ENCODE data around the gene CTSF. TPM values are rescaled to one million over a fixed set of nuclear protein-coding genes. Genes with fewer than 3 reads are reported as not detected.
"Not testable (repeated sequence)": the region's sequence is repeated elsewhere in the genome, so short reads cannot be mapped to it uniquely, and the experiment has no call there.

The CTSF gene
- total RNA-seq, 1 experiment from 2014 or later, result 28.7 TPM

- in situ Hi-C loops (cut with HindIII; ENCODE audit: low pct_unique_long_range_greater_than_20kb, low sequenced_read_pairs) (no loop called here), intact Hi-C loops (cut with micrococcal nuclease; ENCODE audit: unreplicated experiment) (no loop called here)
- ChIA-PET POLR2A (interaction anchor here (0.6 kb wide), 1 partner anchor 51 kb away, joined by 4 read pairs; the partner anchor contains the start of genes CCDC87 and CCS), CTCF (no interaction called here)
- Histone ChIP-seq H3K4me3 (ENCODE audit: low read depth in 2 of 2, low read length in 2 of 2) (no peak overlapping the region), H3K36me3 (ENCODE audit: control insufficient read depth, insufficient read depth, low read length) (peaks cover 2% of the 10 kb centered on the region; the same call in 1 of the 2 replicates), H3K27ac (ENCODE audit: low read length) (no peak overlapping the region), H3K27me3 (ENCODE audit: control insufficient read depth, insufficient read depth, low read length) (no peaks in the 10 kb centered on the region), H3K9me3 (ENCODE audit: control insufficient read depth, insufficient read depth, low read depth, low read length) (no peaks in the 10 kb centered on the region), H3K4me1 (ENCODE audit: control insufficient read depth, insufficient read depth, low read length) (peaks cover 3% of the 10 kb centered on the region; the same call in 1 of the 2 replicates)
- no peak for ATAC-seq
- no peak for DNase-seq (ENCODE audit: low read depth, low spot score)
- no peak for TF ChIP-seq SIN3A (IDR thresholded peaks at IDR 0.05; ENCODE audit: borderline replicate concordance, insufficient read depth, low read depth, low read length)
- no peak for TF ChIP-seq CTCF (IDR thresholded peaks at IDR 0.05)
- TF ChIP-seq TCF7L2 (IDR thresholded peaks at IDR 0.05; ENCODE audit: low read depth, low read length), result no peak
- no peak for TF ChIP-seq POLR2AphosphoS5 (IDR thresholded peaks at IDR 0.05; ENCODE audit: low read depth, low read length)
- no peak for TF ChIP-seq REST (IDR thresholded peaks at IDR 0.05; ENCODE audit: insufficient read depth in 1 of 2, low read depth in 2 of 2, low read length in 1 of 2)
- BruUV-seq (replicated peaks), result no TSS peak
Measured at GRCh38 chr11:66541892-66542291, 26.5 kb downstream of the CTSF start.

- CTCF ChIA-PET; POLR2A ChIA-PET; H3K36me3 ChIP-seq (ENCODE audit: control insufficient read depth, insufficient read depth, low read length); H3K4me3 ChIP-seq (ENCODE audit: low read depth in 2 of 2, low read length in 2 of 2); H3K27ac ChIP-seq (ENCODE audit: low read length); in situ Hi-C loops (cut with HindIII; ENCODE audit: low pct_unique_long_range_greater_than_20kb, low sequenced_read_pairs); DNase-seq (ENCODE audit: low read depth, low spot score); ATAC-seq; H3K27me3 ChIP-seq (ENCODE audit: control insufficient read depth, insufficient read depth, low read length); H3K4me1 ChIP-seq (ENCODE audit: control insufficient read depth, insufficient read depth, low read length); intact Hi-C loops (cut with micrococcal nuclease; ENCODE audit: unreplicated experiment); BruUV-seq (replicated peaks); H3K9me3 ChIP-seq (ENCODE audit: control insufficient read depth, insufficient read depth, low read depth, low read length): not testable (repeated sequence)
Measured at GRCh38 chr11:66540598-66540997, 27.8 kb downstream of the CTSF start.

GRCh38 chr11:66539870-66540213 lies 28.6 kb downstream of the CTSF start:
- Histone ChIP-seq H3K4me1 (ENCODE audit: control insufficient read depth, insufficient read depth, low read length) (no peaks in the 10 kb centered on the region), H3K36me3 (ENCODE audit: control insufficient read depth, insufficient read depth, low read length) (peaks cover 2% of the 10 kb centered on the region; the same call in 1 of the 2 replicates), H3K27me3 (ENCODE audit: control insufficient read depth, insufficient read depth, low read length) (no peaks in the 10 kb centered on the region), H3K9me3 (ENCODE audit: control insufficient read depth, insufficient read depth, low read depth, low read length) (no peaks in the 10 kb centered on the region), H3K27ac (ENCODE audit: low read length) (no peak overlapping the region), H3K4me3 (ENCODE audit: low read depth in 2 of 2, low read length in 2 of 2) (no peak overlapping the region)
- DNase-seq (ENCODE audit: low read depth, low spot score), result no peak
- intact Hi-C loops (cut with micrococcal nuclease; ENCODE audit: unreplicated experiment), result no loop called here
- no peak for ATAC-seq
- CTCF ChIA-PET, result no interaction called here
- POLR2A ChIA-PET, result no interaction called here
- TF ChIP-seq CTCF (IDR thresholded peaks at IDR 0.05) (no peak), TCF7L2 (IDR thresholded peaks at IDR 0.05; ENCODE audit: low read depth, low read length) (no peak), REST (IDR thresholded peaks at IDR 0.05; ENCODE audit: insufficient read depth in 1 of 2, low read depth in 2 of 2, low read length in 1 of 2) (no peak), SIN3A (IDR thresholded peaks at IDR 0.05; ENCODE audit: borderline replicate concordance, insufficient read depth, low read depth, low read length) (no peak), POLR2AphosphoS5 (IDR thresholded peaks at IDR 0.05; ENCODE audit: low read depth, low read length) (no peak)
- in situ Hi-C loops (cut with HindIII; ENCODE audit: low pct_unique_long_range_greater_than_20kb, low sequenced_read_pairs), result no loop called here
- BruUV-seq (replicated peaks), result no TSS peak

Data from Panc1 (cell line).